ENCODE measurements around the gene PRPF40A. TPM values are rescaled to one million over a fixed set of nuclear protein-coding genes. Genes with fewer than 3 reads are reported as not detected.

Gene PRPF40A
- polyA plus RNA-seq, 3 donors: 56.0 to 95.4 (median 66.6) TPM

GRCh38 chr2:152650768-152651371, 66.4 kb downstream of the PRPF40A start:
- TF ChIP-seq, protein P1, sequence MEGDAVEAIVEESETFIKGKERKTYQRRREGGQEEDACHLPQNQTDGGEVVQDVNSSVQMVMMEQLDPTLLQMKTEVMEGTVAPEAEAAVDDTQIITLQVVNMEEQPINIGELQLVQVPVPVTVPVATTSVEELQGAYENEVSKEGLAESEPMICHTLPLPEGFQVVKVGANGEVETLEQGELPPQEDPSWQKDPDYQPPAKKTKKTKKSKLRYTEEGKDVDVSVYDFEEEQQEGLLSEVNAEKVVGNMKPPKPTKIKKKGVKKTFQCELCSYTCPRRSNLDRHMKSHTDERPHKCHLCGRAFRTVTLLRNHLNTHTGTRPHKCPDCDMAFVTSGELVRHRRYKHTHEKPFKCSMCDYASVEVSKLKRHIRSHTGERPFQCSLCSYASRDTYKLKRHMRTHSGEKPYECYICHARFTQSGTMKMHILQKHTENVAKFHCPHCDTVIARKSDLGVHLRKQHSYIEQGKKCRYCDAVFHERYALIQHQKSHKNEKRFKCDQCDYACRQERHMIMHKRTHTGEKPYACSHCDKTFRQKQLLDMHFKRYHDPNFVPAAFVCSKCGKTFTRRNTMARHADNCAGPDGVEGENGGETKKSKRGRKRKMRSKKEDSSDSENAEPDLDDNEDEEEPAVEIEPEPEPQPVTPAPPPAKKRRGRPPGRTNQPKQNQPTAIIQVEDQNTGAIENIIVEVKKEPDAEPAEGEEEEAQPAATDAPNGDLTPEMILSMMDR (IDR thresholded peaks at IDR 0.05): no peak
- no peaks in the 10 kb centered on the region for H3K9me3 Mint-ChIP-seq
- Histone ChIP-seq H3K27ac (ENCODE audit: low read depth in 1 of 2, low read length in 2 of 2) (no peak overlapping the region), H3K4me1 (ENCODE audit: control insufficient read depth in 1 of 2, insufficient read depth in 2 of 2, low read length in 2 of 2) (no peaks in the 10 kb centered on the region), H3K79me2 (ENCODE audit: insufficient read depth, low read length) (no peaks in the 10 kb centered on the region), H3K36me3 (replicated peaks in 1 of 2; ENCODE audit: control insufficient read depth in 1 of 2, insufficient read depth in 2 of 2, low read length in 2 of 2) (peaks cover 31 to 59% of the 10 kb centered on the region in 2 donors), H3K4me2 (replicated peaks; ENCODE audit: extremely low read depth, low read length, poor library complexity, severe bottlenecking) (no peak overlapping the region), H3K9me3 (replicated peaks in 1 of 2; ENCODE audit: control insufficient read depth in 1 of 2, insufficient read depth in 1 of 2, low read length in 2 of 2) (no peaks in the 10 kb centered on the region), H2AFZ (ENCODE audit: insufficient read depth, low read depth, low read length, poor library complexity, severe bottlenecking) (no peak overlapping the region), H3K9ac (ENCODE audit: insufficient read depth, low read length, poor library complexity, severe bottlenecking) (no peak overlapping the region), H3K4me3 (replicated peaks in 1 of 3; ENCODE audit: low read depth in 2 of 3, low read length in 3 of 3) (no peak overlapping the region), H4K20me1 (ENCODE audit: insufficient read depth, low read length) (no peaks in the 10 kb centered on the region), H3K27me3 (ENCODE audit: control insufficient read depth in 2 of 2, insufficient read depth in 2 of 2, low read length in 2 of 2) (no peaks in the 10 kb centered on the region)
- no peak for DNase-seq
- intact Hi-C loops (cut with micrococcal nuclease): no loop called here
- peaks cover 46 to 47% of the 10 kb centered on the region in 2 donors for H3K36me3 Mint-ChIP-seq
- H3K27me3 Mint-ChIP-seq (ENCODE audit: low read depth in 3 of 3): no peaks in the 10 kb centered on the region
- H3K4me1 Mint-ChIP-seq: no peaks in the 10 kb centered on the region
- no peak overlapping the region for H3K4me3 Mint-ChIP-seq
- 92% methylated on average over 2 of the region's 6 CpGs for WGBS (ENCODE audit: insufficient coverage)
- H3K27ac Mint-ChIP-seq: peak overlapping the region in 1 of 7 donors; percentile 72

GRCh38 chr2:152649997-152650396, 67.3 kb downstream of the PRPF40A start:
- Histone ChIP-seq H3K4me3 (replicated peaks in 1 of 3; ENCODE audit: low read depth in 2 of 3, low read length in 3 of 3) (no peak overlapping the region), H3K27ac (ENCODE audit: low read depth in 1 of 2, low read length in 2 of 2) (no peak overlapping the region), H3K4me1 (ENCODE audit: control insufficient read depth in 1 of 2, insufficient read depth in 2 of 2, low read length in 2 of 2) (no peaks in the 10 kb centered on the region), H2AFZ (ENCODE audit: insufficient read depth, low read depth, low read length, poor library complexity, severe bottlenecking) (no peak overlapping the region), H3K4me2 (replicated peaks; ENCODE audit: extremely low read depth, low read length, poor library complexity, severe bottlenecking) (no peak overlapping the region), H3K9me3 (replicated peaks in 1 of 2; ENCODE audit: control insufficient read depth in 1 of 2, insufficient read depth in 1 of 2, low read length in 2 of 2) (no peaks in the 10 kb centered on the region), H3K36me3 (replicated peaks in 1 of 2; ENCODE audit: control insufficient read depth in 1 of 2, insufficient read depth in 2 of 2, low read length in 2 of 2) (peaks cover 23 to 50% of the 10 kb centered on the region in 2 donors), H3K79me2 (ENCODE audit: insufficient read depth, low read length) (no peaks in the 10 kb centered on the region), H3K9ac (ENCODE audit: insufficient read depth, low read length, poor library complexity, severe bottlenecking) (no peak overlapping the region), H4K20me1 (ENCODE audit: insufficient read depth, low read length) (no peaks in the 10 kb centered on the region), H3K27me3 (ENCODE audit: control insufficient read depth in 2 of 2, insufficient read depth in 2 of 2, low read length in 2 of 2) (no peaks in the 10 kb centered on the region)
- no peak overlapping the region for H3K27ac Mint-ChIP-seq
- H3K4me3 Mint-ChIP-seq: no peak overlapping the region
- peaks cover 39 to 41% of the 10 kb centered on the region in 2 donors for H3K36me3 Mint-ChIP-seq
- H3K4me1 Mint-ChIP-seq: no peaks in the 10 kb centered on the region
- no CpG with 5 or more reads among the region's 1 CpG for WGBS (ENCODE audit: insufficient coverage)
- no peak for DNase-seq
- TF ChIP-seq, protein P1 (IDR thresholded peaks at IDR 0.05): no peak
- intact Hi-C loops (cut with micrococcal nuclease): loop anchor here in 1 of 2 donors (10.0 kb wide), 1 partner anchor 615 kb away; no protein-coding TSS in a partner anchor
- no peaks in the 10 kb centered on the region for H3K9me3 Mint-ChIP-seq
- no peaks in the 10 kb centered on the region for H3K27me3 Mint-ChIP-seq (ENCODE audit: low read depth in 3 of 3)
